Trophoblast cell (in vitro differentiated cells and primary cell): ENCODE data around the gene EVI5.

Experiments
- DNase-seq, 2 donors: peaks; one replicate each; pipeline ENCODE4 v3.0.0-alpha.2; 2016
- H2AFZ ChIP-seq: 2 replicates; pipeline ENCODE4 v1.6.1; 2013; ENCODE audit warnings: low read length, moderate library complexity, mild to moderate bottlenecking; ENCODE audit not compliant: insufficient read depth, poor library complexity
- H2AK5ac ChIP-seq: 2 replicates; pipeline ENCODE4 v1.6.1; 2013; ENCODE audit warnings: mild to moderate bottlenecking, low read length
- H2BK120ac ChIP-seq: 2 replicates; pipeline ENCODE4 v1.6.1; 2013; ENCODE audit warnings: low read length, mild to moderate bottlenecking, moderate library complexity; ENCODE audit not compliant: insufficient read depth, poor library complexity
- H2BK12ac ChIP-seq: 2 replicates; pipeline ENCODE4 v1.6.1; 2013; ENCODE audit warnings: mild to moderate bottlenecking, low read length, moderate library complexity
- H2BK5ac ChIP-seq: 2 replicates; pipeline ENCODE4 v1.6.1; 2013; ENCODE audit warnings: low read length, low read depth, moderate library complexity, mild to moderate bottlenecking; ENCODE audit not compliant: poor library complexity
- H3K14ac ChIP-seq: 2 replicates; pipeline ENCODE4 v1.6.1; 2013; ENCODE audit warnings: mild to moderate bottlenecking, low read length
- H3K18ac ChIP-seq: 2 replicates; pipeline ENCODE4 v1.6.1; 2013; ENCODE audit warnings: mild to moderate bottlenecking, low read length
- H3K23ac ChIP-seq: 2 replicates; pipeline ENCODE4 v1.6.1; 2013; ENCODE audit warnings: low read length
- H3K27ac ChIP-seq: 2 replicates; pipeline ENCODE4 v1.5.1; 2013; ENCODE audit warnings: low read depth, mild to moderate bottlenecking, inconsistent platforms, low read length, moderate library complexity
- H3K27me3 ChIP-seq: 2 replicates; pipeline ENCODE4 v1.6.1; 2013; ENCODE audit warnings: inconsistent platforms, mild to moderate bottlenecking, low read length, moderate library complexity; ENCODE audit not compliant: insufficient read depth
- H3K36me3 ChIP-seq, 2 experiments: 1 replicate in 1 of 2; 2 replicates in 1 of 2; pipeline ENCODE4 v1.6.1; 2013; ENCODE audit warnings: low read length in 2 of 2, mild to moderate bottlenecking in 2 of 2, moderate library complexity in 1 of 2; ENCODE audit not compliant: insufficient read depth in 2 of 2, control insufficient read depth in 1 of 2
- H3K4ac ChIP-seq: 2 replicates; pipeline ENCODE4 v1.6.1; 2013; ENCODE audit warnings: low read depth, mild to moderate bottlenecking, low read length, moderate library complexity
- H3K4me1 ChIP-seq, 2 experiments: 1 replicate in 1 of 2; 2 replicates in 1 of 2; pipeline ENCODE4 v1.6.1; 2013; ENCODE audit warnings: low read length in 2 of 2, mild to moderate bottlenecking in 2 of 2, moderate library complexity in 1 of 2; ENCODE audit not compliant: insufficient read depth in 2 of 2, control insufficient read depth in 1 of 2
- H3K4me2 ChIP-seq: 2 replicates; pipeline ENCODE4 v1.6.1; 2013; ENCODE audit warnings: inconsistent platforms, mild to moderate bottlenecking, low read length, moderate library complexity
- H3K4me3 ChIP-seq: 2 replicates; pipeline ENCODE4 v1.5.1; 2013; ENCODE audit warnings: mild to moderate bottlenecking, low read depth, low read length, inconsistent platforms
- H3K79me1 ChIP-seq: one replicate; pipeline ENCODE4 v1.6.1; 2013; ENCODE audit warnings: low read length
- H3K79me2 ChIP-seq: 2 replicates; pipeline ENCODE4 v1.6.1; 2013; ENCODE audit warnings: low read length, mild to moderate bottlenecking; ENCODE audit not compliant: control insufficient read depth, insufficient read depth, poor library complexity
- H3K9ac ChIP-seq: 2 replicates; pipeline ENCODE4 v1.6.1; 2013; ENCODE audit warnings: mild to moderate bottlenecking, low read length
- H3K9me3 ChIP-seq: 2 replicates; pipeline ENCODE4 v1.6.1; 2013; ENCODE audit warnings: low read depth, mild to moderate bottlenecking, control low read depth, inconsistent platforms, low read length; ENCODE audit not compliant: insufficient read depth
- H4K12ac ChIP-seq: 2 replicates; pipeline ENCODE4 v1.6.1; 2013; ENCODE audit warnings: low read depth, mild to moderate bottlenecking, low read length, moderate library complexity
- H4K8ac ChIP-seq: 2 replicates; pipeline ENCODE4 v1.6.1; 2013; ENCODE audit warnings: low read depth, mild to moderate bottlenecking, low read length, moderate library complexity
- H4K91ac ChIP-seq: one replicate; pipeline ENCODE4 v1.6.1; 2013; ENCODE audit warnings: low read depth, mild to moderate bottlenecking, low read length, moderate library complexity
- WGBS: extraction: QIAGEN DNeasy Blood & Tissue Kit; methylation state at CpG from one replicate; pipeline ENCODE4 v1.1.7; 2013; ENCODE audit warnings: missing lambda C conversion rate; ENCODE audit not compliant: insufficient read length, insufficient coverage; ENCODE audit errors: extremely low coverage; 5-methylcytosine and 5-hydroxymethylcytosine counted together

Gene EVI5

DNA sequence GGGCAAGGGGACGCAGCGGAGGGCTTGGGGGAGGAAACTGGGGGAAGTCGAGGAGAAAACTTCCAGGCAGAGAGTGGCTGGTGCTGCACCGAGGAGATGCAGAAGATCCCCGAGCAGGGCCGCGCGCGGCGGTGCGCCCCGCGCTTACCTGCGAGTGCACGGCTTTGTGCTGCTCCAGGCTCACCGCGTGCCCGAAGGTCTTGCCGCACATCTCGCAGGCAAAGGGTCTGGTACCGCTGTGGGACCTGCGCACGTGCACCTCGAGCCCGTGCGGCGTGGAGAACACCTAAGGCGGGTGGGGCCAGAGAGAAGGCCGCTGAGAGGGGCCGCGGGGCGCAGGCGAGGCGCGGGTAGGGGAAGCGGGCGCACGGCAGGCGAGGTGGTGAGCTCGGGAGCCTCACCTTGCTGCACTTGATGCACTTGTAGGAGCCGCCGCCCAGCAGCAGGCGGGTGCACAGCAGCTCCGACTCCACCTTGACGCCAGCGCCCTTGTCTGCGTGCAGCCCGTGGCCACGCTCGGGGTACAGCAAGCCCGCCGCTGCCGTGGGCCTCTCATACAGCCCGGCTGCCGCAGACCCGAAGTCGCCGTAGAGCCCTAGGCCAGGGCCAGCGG is 304.6 kb downstream of the EVI5 start:
- no peaks in the 10 kb centered on the region for H3K79me2 ChIP-seq
- H2AFZ ChIP-seq, result no peak overlapping the region
- H3K27ac ChIP-seq, result no peak overlapping the region
- no peak overlapping the region for H2BK12ac ChIP-seq
- peak overlapping the region; percentile 61 for H3K4me2 ChIP-seq
- H3K4me3 ChIP-seq, result no peak overlapping the region
- H3K4ac ChIP-seq, result no peak overlapping the region
- DNase-seq, result no peak
- H4K8ac ChIP-seq, result no peak overlapping the region
- no peak overlapping the region for H3K18ac ChIP-seq
- H3K4me1 ChIP-seq, result peaks cover 29 to 43% of the 10 kb centered on the region in 2 experiments
- no peak overlapping the region for H3K23ac ChIP-seq
- no peak overlapping the region for H2AK5ac ChIP-seq
- H4K91ac ChIP-seq, result no peak overlapping the region
- H3K36me3 ChIP-seq, result no peaks in the 10 kb centered on the region
- H2BK120ac ChIP-seq, result no peak overlapping the region
- WGBS, result no CpG with 5 or more reads among the region's 59 CpGs
- H3K14ac ChIP-seq, result no peak overlapping the region
- H3K79me1 ChIP-seq, result no peaks in the 10 kb centered on the region
- peaks cover 68% of the 10 kb centered on the region for H3K27me3 ChIP-seq
- no peak overlapping the region for H4K12ac ChIP-seq
- no peak overlapping the region for H3K9ac ChIP-seq
- H2BK5ac ChIP-seq, result no peak overlapping the region
- peaks cover 10% of the 10 kb centered on the region for H3K9me3 ChIP-seq

DNA sequence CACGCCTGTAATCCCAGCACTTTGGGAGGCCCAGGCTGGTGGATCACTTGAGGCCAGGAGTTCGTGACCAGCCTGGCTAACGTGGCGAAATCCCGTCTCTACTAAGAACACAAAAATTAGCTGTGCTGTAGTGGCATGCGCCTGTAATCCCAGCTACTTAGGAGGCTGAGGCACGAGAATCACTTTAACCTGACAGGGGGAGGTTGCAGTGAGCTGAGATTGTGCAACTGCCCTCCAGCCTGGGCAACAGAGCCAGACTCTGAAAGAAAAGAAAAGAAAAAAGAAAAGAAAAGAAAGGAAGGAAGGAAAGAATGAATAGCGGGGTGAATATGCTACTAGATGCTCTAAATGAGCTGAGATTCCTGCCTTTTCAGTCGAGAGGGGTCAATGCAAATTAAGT is 305.3 kb downstream of the EVI5 start:
- Histone ChIP-seq H2BK120ac (no peak overlapping the region), H3K36me3 (no peaks in the 10 kb centered on the region), H2AK5ac (no peak overlapping the region), H3K23ac (no peak overlapping the region), H3K27ac (no peak overlapping the region), H3K14ac (no peak overlapping the region), H3K4me2 (no peak overlapping the region), H2BK12ac (no peak overlapping the region), H4K12ac (no peak overlapping the region), H4K91ac (no peak overlapping the region), H3K4ac (no peak overlapping the region), H3K18ac (no peak overlapping the region), H2BK5ac (no peak overlapping the region), H3K9ac (no peak overlapping the region), H3K4me1 (peaks cover 22 to 36% of the 10 kb centered on the region in 2 experiments), H4K8ac (no peak overlapping the region), H2AFZ (no peak overlapping the region), H3K27me3 (peaks cover 60% of the 10 kb centered on the region), H3K9me3 (peaks cover 10% of the 10 kb centered on the region), H3K79me2 (no peaks in the 10 kb centered on the region), H3K4me3 (no peak overlapping the region), H3K79me1 (no peaks in the 10 kb centered on the region)
- WGBS, result no CpG with 5 or more reads among the region's 9 CpGs
- DNase-seq, result no peak

DNA sequence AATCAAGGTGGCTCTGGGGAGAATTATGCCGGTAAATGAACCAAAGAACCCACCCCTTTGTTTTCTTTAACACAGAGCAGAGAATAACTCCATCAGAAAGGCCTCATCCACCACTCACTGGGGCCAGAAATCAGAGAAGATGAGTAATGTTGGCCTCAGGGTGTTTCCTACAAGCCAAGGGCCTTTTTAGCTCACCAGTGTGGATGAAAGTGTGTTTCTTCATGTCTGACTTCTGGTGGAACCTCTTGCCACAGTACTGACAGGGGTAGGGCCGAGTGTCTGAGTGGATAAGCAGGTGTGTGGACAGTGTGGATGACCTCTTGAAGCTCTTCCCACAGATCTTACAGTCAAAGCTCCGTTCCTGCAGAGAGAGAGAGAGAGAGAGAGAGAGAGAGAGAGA is 306.5 kb downstream of the EVI5 start:
- peaks cover 49% of the 10 kb centered on the region for H3K27me3 ChIP-seq
- H4K12ac ChIP-seq, result no peak overlapping the region
- H3K27ac ChIP-seq, result no peak overlapping the region
- no peak overlapping the region for H3K4ac ChIP-seq
- H3K18ac ChIP-seq, result no peak overlapping the region
- H4K91ac ChIP-seq, result no peak overlapping the region
- H2BK5ac ChIP-seq, result no peak overlapping the region
- no peaks in the 10 kb centered on the region for H3K79me2 ChIP-seq
- no peak overlapping the region for H3K23ac ChIP-seq
- H4K8ac ChIP-seq, result no peak overlapping the region
- peak in 1 of 2 donors; percentile 33 for DNase-seq
- peaks cover 10% of the 10 kb centered on the region for H3K9me3 ChIP-seq
- no CpG with 5 or more reads among the region's 3 CpGs for WGBS
- H2AK5ac ChIP-seq, result no peak overlapping the region
- H3K9ac ChIP-seq, result no peak overlapping the region
- H3K4me3 ChIP-seq, result no peak overlapping the region
- no peaks in the 10 kb centered on the region for H3K79me1 ChIP-seq
- no peak overlapping the region for H2BK120ac ChIP-seq
- no peak overlapping the region for H3K14ac ChIP-seq
- no peaks in the 10 kb centered on the region for H3K36me3 ChIP-seq
- no peak overlapping the region for H2BK12ac ChIP-seq
- H2AFZ ChIP-seq, result no peak overlapping the region
- H3K4me2 ChIP-seq, result no peak overlapping the region
- H3K4me1 ChIP-seq, result peaks cover 16 to 29% of the 10 kb centered on the region in 2 experiments

DNA sequence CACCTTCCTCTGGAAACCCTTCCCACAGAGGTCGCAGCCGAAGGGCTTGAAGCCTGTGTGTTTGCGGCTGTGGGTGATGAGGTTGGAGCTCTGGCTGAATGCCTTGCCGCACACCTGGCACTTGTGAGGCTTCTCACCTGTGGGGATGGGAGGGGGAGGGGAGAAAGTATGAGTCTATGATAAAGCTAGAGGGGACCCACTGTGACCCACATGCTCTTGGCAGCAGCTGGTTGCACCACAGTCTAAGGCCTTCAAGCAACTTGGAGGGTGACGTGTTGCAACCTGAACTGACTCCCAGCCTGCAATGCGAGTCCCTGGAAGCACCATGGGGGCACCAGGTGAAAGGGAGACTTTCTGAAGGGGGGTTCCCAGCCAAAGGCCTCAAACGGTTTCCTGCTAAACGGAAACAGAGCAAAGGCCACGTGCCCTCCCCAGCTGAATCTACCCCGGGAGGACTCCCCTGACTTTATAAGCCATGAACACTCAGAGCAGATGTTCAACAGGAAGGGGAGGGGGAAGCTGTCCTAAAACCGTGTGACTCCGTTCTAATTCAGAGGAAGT is 308.8 kb downstream of the EVI5 start:
- Histone ChIP-seq H3K9ac (no peak overlapping the region), H2BK12ac (no peak overlapping the region), H2AK5ac (no peak overlapping the region), H4K8ac (no peak overlapping the region), H3K27me3 (peaks cover 26% of the 10 kb centered on the region), H3K79me1 (no peaks in the 10 kb centered on the region), H3K18ac (no peak overlapping the region), H4K91ac (no peak overlapping the region), H3K4ac (no peak overlapping the region), H4K12ac (no peak overlapping the region), H3K27ac (no peak overlapping the region), H3K14ac (no peak overlapping the region), H2BK120ac (no peak overlapping the region), H3K4me2 (no peak overlapping the region), H3K79me2 (no peaks in the 10 kb centered on the region), H3K9me3 (peaks cover 10% of the 10 kb centered on the region), H3K4me3 (no peak overlapping the region), H3K23ac (no peak overlapping the region), H3K36me3 (no peaks in the 10 kb centered on the region), H3K4me1 (peaks cover 7 to 9% of the 10 kb centered on the region in 2 experiments), H2BK5ac (no peak overlapping the region), H2AFZ (no peak overlapping the region)
- no peak for DNase-seq
- WGBS, result no CpG with 5 or more reads among the region's 12 CpGs
